GM23338 (cell line): ENCODE measurements around the gene TFEB. TPM values are rescaled to one million over a fixed set of nuclear protein-coding genes. Genes with fewer than 3 reads are reported as not detected.

Source experiments
- ATAC-seq: fragments of 200-7000 bp; cut with Tn5 transposase; 3 replicates; pipeline ENCODE4 v1.9.1; 2020
- DNase-seq: peaks from one replicate; pipeline ENCODE4 v3.0.0-alpha.2; 2015; ENCODE audit warnings: low spot score
- H2AFZ ChIP-seq: fragments of 200-600 bp; sonication (generic); 2 replicates; pipeline ENCODE4 v1.8.0; 2016; ENCODE audit warnings: antibody characterized with exemption, mild to moderate bottlenecking, moderate library complexity
- H3F3A ChIP-seq: fragments of 200-600 bp; sonication (generic); replicated peaks from 2 replicates; pipeline ENCODE4 v1.8.0; 2017; ENCODE audit warnings: antibody characterized with exemption, mixed run types, low read depth
- H3K27ac ChIP-seq: fragments of 200-600 bp; sonication (generic); 2 replicates; pipeline ENCODE4 v1.6.1; 2016; ENCODE audit warnings: low read depth
- H3K27me3 ChIP-seq: fragments of 200-600 bp; sonication (generic); 2 replicates; pipeline ENCODE4 v1.8.0; 2016; ENCODE audit warnings: mild to moderate bottlenecking, mixed run types, moderate library complexity; ENCODE audit not compliant: insufficient read depth
- H3K36me3 ChIP-seq: fragments of 200-600 bp; sonication (generic); 2 replicates; pipeline ENCODE4 v1.8.0; 2016; ENCODE audit warnings: mild to moderate bottlenecking; ENCODE audit not compliant: insufficient read depth
- H3K4me1 ChIP-seq: fragments of 200-600 bp; sonication (generic); 2 replicates; pipeline ENCODE4 v1.8.0; 2016; ENCODE audit warnings: mild to moderate bottlenecking, moderate library complexity; ENCODE audit not compliant: insufficient read depth
- H3K4me2 ChIP-seq: fragments of 200-600 bp; sonication (generic); 2 replicates; pipeline ENCODE4 v1.7.1; 2017; ENCODE audit warnings: mixed run types
- H3K4me3 ChIP-seq: fragments of 200-600 bp; sonication (generic); 2 replicates; pipeline ENCODE4 v1.6.1; 2016; ENCODE audit warnings: mixed run types
- H3K79me2 ChIP-seq: fragments of 200-600 bp; sonication (generic); replicated peaks from 2 replicates; pipeline ENCODE4 v1.8.0; 2017; ENCODE audit warnings: mild to moderate bottlenecking; ENCODE audit not compliant: insufficient read depth
- H3K9me2 ChIP-seq: fragments of 200-600 bp; sonication (generic); 2 replicates; pipeline ENCODE4 v1.8.0; 2017; ENCODE audit not compliant: insufficient read depth
- H4K20me1 ChIP-seq: fragments of 200-600 bp; sonication (generic); replicated peaks from 2 replicates; pipeline ENCODE4 v1.8.0; 2017; ENCODE audit warnings: mild to moderate bottlenecking; ENCODE audit not compliant: insufficient read depth
- H3K27ac Mint-ChIP-seq: 2 replicates; pipeline ENCODE4 v1.8.0; 2020; ENCODE audit warnings: inconsistent platforms, mild to moderate bottlenecking, moderate library complexity, mixed read lengths
- H3K27me3 Mint-ChIP-seq: 3 replicates; pipeline ENCODE4 v1.8.0; 2022; ENCODE audit warnings: low read depth, mild to moderate bottlenecking, moderate library complexity, mixed read lengths, inconsistent platforms; ENCODE audit not compliant: insufficient read depth, poor library complexity
- H3K36me3 Mint-ChIP-seq: 3 replicates; pipeline ENCODE4 v1.8.0; 2021; ENCODE audit warnings: low read depth, mild to moderate bottlenecking, inconsistent platforms, moderate library complexity, mixed read lengths
- H3K4me1 Mint-ChIP-seq: 3 replicates; pipeline ENCODE4 v1.8.0; 2020; ENCODE audit warnings: mild to moderate bottlenecking, inconsistent platforms, mixed read lengths
- H3K4me3 Mint-ChIP-seq: 3 replicates; pipeline ENCODE4 v1.8.0; 2021; ENCODE audit warnings: moderate library complexity, mild to moderate bottlenecking, inconsistent platforms, mixed read lengths
- H3K9me3 Mint-ChIP-seq: 3 replicates; pipeline ENCODE4 v1.8.0; 2020; ENCODE audit warnings: moderate library complexity, mild to moderate bottlenecking, inconsistent platforms, mixed read lengths
- CREB1 ChIP-seq: fragments of 250-450 bp; sonication (Bioruptor Pico); IDR thresholded peaks from 2 replicates; pipeline ENCODE4 v1.5.0; 2020; ENCODE audit warnings: low read depth, mild to moderate bottlenecking, moderate library complexity
- EZH2 ChIP-seq: fragments of 200-600 bp; sonication (generic); IDR thresholded peaks from one replicate; pipeline ENCODE4 v1.8.0; 2017; ENCODE audit warnings: antibody characterized with exemption, mild to moderate bottlenecking, low read depth; ENCODE audit not compliant: unreplicated experiment
- EZH2phosphoT487 ChIP-seq: fragments of 200-600 bp; sonication (generic); IDR thresholded peaks from one replicate; pipeline ENCODE4 v1.8.1; 2018; ENCODE audit warnings: antibody characterized with exemption; ENCODE audit not compliant: unreplicated experiment
- JUNB ChIP-seq: IDR thresholded peaks from one replicate; pipeline ENCODE4 v1.6.1; 2016; ENCODE audit warnings: antibody characterized with exemption; ENCODE audit not compliant: unreplicated experiment
- ZNF114 ChIP-seq: fragments of 250-450 bp; sonication (Bioruptor Pico); IDR thresholded peaks from 2 replicates; pipeline ENCODE4 v1.5.0; 2020; ENCODE audit warnings: mild to moderate bottlenecking, moderate library complexity
- ZNF331 ChIP-seq: fragments of 250-450 bp; sonication (Bioruptor Pico); IDR thresholded peaks from 2 replicates; pipeline ENCODE4 v1.5.0; 2020; ENCODE audit warnings: low read depth, mild to moderate bottlenecking, moderate library complexity
- polyA plus RNA-seq: library from polyadenylated mRNA; unstranded; fragments of >200 nt; fragmentation: Nextera tagmentation; extraction: Ambion mirVana; gene quantifications from 2 replicates; pipeline ENCODE4 v1.2.1, GENCODE V29; 2016
- total RNA-seq: library from RNA; depleted of rRNA; stranded (reverse); fragments of >200 nt; shearing (Covaris generic); gene quantifications from 2 replicates; pipeline ENCODE4 v1.2.3, GENCODE V29; 2014
- TF ChIP-seq, protein P1 (sequence below): fragments of 250-450 bp; sonication (Bioruptor Pico); IDR thresholded peaks from 2 replicates; pipeline ENCODE4 v1.5.0; 2020; ENCODE audit warnings: mild to moderate bottlenecking, moderate library complexity
- TF ChIP-seq, protein P2 (sequence below): IDR thresholded peaks from one replicate; pipeline ENCODE4 v1.6.1; 2018; ENCODE audit warnings: antibody characterized with exemption; ENCODE audit not compliant: unreplicated experiment

TFEB gene
- total and polyA plus RNA-seq, 2 experiments from 2014 or later: 1.3 to 4.3 TPM

DNA sequence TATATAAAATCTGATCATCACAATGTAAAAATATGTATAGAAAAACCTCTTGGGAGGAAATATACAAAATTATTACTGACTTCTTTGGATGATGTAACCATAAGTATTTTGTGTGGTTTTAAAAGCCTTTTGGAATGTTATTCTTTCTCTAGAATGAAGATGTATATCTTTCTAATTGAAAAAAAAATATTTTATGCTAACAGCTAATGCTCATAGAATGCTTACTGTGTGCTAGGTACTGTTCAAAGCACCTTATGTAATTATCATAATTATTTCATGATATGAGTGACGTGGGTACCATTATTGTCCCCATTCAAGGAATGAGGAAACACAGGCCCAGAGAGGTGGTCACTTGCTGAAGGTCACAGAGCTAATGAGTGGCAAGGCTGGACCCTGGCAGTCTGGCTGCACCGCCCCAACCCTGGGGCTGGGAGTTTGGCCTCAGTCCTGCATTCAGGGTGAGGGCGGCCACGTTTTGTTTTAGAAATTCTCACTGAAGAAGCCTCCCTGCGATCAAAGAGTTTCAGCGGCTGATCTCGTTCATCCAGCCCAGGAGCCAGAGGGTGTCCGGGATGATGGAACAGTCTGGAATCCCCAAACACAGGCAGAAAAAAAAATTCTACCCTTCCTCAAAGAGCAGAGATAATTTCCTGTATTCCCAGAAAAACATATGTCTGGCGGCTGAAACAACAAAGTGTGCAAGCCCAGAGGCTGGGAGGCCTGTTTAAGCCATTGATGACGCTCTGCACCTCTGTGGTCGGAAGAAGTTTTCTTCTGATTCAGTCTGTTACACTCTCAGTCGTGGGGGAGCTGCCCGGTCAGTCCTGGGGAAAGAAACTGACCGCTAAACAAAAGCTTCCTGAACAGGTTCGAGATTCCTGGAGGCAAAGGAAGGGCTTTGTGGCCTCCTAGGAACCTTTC lies 37.3 kb downstream of the TFEB start:
- H3K9me2 ChIP-seq: no peaks in the 10 kb centered on the region
- no peaks in the 10 kb centered on the region for H3K4me1 ChIP-seq
- H3K36me3 ChIP-seq: no peaks in the 10 kb centered on the region
- Mint-ChIP-seq H3K4me3 (no peak overlapping the region), H3K27me3 (no peaks in the 10 kb centered on the region), H3K9me3 (no peaks in the 10 kb centered on the region), H3K27ac (no peak overlapping the region), H3K4me1 (peaks cover 11% of the 10 kb centered on the region), H3K36me3 (no peaks in the 10 kb centered on the region)
- H3K27me3 ChIP-seq: no peaks in the 10 kb centered on the region
- H3K4me2 ChIP-seq: no peak overlapping the region
- TF ChIP-seq EZH2 (no peak), JUNB (no peak), EZH2phosphoT487 (no peak), CREB1 (CRISPR knock-in tag) (no peak), ZNF114 (no peak), ZNF331 (no peak)
- TF ChIP-seq, protein P1, sequence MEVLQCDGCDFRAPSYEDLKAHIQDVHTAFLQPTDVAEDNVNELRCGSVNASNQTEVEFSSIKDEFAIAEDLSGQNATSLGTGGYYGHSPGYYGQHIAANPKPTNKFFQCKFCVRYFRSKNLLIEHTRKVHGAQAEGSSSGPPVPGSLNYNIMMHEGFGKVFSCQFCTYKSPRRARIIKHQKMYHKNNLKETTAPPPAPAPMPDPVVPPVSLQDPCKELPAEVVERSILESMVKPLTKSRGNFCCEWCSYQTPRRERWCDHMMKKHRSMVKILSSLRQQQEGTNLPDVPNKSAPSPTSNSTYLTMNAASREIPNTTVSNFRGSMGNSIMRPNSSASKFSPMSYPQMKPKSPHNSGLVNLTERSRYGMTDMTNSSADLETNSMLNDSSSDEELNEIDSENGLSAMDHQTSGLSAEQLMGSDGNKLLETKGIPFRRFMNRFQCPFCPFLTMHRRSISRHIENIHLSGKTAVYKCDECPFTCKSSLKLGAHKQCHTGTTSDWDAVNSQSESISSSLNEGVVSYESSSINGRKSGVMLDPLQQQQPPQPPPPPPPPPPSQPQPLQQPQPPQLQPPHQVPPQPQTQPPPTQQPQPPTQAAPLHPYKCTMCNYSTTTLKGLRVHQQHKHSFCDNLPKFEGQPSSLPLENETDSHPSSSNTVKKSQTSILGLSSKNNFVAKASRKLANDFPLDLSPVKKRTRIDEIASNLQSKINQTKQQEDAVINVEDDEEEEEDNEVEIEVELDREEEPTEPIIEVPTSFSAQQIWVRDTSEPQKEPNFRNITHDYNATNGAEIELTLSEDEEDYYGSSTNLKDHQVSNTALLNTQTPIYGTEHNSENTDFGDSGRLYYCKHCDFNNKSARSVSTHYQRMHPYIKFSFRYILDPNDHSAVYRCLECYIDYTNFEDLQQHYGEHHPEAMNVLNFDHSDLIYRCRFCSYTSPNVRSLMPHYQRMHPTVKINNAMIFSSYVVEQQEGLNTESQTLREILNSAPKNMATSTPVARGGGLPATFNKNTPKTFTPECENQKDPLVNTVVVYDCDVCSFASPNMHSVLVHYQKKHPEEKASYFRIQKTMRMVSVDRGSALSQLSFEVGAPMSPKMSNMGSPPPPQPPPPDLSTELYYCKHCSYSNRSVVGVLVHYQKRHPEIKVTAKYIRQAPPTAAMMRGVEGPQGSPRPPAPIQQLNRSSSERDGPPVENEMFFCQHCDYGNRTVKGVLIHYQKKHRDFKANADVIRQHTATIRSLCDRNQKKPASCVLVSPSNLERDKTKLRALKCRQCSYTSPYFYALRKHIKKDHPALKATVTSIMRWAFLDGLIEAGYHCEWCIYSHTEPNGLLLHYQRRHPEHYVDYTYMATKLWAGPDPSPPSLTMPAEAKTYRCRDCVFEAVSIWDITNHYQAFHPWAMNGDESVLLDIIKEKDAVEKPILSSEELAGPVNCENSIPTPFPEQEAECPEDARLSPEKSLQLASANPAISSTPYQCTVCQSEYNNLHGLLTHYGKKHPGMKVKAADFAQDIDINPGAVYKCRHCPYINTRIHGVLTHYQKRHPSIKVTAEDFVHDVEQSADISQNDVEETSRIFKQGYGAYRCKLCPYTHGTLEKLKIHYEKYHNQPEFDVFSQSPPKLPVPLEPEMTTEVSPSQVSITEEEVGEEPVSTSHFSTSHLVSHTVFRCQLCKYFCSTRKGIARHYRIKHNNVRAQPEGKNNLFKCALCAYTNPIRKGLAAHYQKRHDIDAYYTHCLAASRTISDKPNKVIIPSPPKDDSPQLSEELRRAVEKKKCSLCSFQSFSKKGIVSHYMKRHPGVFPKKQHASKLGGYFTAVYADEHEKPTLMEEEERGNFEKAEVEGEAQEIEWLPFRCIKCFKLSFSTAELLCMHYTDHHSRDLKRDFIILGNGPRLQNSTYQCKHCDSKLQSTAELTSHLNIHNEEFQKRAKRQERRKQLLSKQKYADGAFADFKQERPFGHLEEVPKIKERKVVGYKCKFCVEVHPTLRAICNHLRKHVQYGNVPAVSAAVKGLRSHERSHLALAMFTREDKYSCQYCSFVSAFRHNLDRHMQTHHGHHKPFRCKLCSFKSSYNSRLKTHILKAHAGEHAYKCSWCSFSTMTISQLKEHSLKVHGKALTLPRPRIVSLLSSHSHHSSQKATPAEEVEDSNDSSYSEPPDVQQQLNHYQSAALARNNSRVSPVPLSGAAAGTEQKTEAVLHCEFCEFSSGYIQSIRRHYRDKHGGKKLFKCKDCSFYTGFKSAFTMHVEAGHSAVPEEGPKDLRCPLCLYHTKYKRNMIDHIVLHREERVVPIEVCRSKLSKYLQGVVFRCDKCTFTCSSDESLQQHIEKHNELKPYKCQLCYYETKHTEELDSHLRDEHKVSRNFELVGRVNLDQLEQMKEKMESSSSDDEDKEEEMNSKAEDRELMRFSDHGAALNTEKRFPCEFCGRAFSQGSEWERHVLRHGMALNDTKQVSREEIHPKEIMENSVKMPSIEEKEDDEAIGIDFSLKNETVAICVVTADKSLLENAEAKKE: no peak
- TF ChIP-seq, protein P2, sequence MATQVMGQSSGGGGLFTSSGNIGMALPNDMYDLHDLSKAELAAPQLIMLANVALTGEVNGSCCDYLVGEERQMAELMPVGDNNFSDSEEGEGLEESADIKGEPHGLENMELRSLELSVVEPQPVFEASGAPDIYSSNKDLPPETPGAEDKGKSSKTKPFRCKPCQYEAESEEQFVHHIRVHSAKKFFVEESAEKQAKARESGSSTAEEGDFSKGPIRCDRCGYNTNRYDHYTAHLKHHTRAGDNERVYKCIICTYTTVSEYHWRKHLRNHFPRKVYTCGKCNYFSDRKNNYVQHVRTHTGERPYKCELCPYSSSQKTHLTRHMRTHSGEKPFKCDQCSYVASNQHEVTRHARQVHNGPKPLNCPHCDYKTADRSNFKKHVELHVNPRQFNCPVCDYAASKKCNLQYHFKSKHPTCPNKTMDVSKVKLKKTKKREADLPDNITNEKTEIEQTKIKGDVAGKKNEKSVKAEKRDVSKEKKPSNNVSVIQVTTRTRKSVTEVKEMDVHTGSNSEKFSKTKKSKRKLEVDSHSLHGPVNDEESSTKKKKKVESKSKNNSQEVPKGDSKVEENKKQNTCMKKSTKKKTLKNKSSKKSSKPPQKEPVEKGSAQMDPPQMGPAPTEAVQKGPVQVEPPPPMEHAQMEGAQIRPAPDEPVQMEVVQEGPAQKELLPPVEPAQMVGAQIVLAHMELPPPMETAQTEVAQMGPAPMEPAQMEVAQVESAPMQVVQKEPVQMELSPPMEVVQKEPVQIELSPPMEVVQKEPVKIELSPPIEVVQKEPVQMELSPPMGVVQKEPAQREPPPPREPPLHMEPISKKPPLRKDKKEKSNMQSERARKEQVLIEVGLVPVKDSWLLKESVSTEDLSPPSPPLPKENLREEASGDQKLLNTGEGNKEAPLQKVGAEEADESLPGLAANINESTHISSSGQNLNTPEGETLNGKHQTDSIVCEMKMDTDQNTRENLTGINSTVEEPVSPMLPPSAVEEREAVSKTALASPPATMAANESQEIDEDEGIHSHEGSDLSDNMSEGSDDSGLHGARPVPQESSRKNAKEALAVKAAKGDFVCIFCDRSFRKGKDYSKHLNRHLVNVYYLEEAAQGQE: no peak
- no peak overlapping the region for H3K27ac ChIP-seq
- no peaks in the 10 kb centered on the region for H4K20me1 ChIP-seq
- DNase-seq (no peak), ATAC-seq (no peak)
- H3K4me3 ChIP-seq: no peak overlapping the region
- no peak overlapping the region for H2AFZ ChIP-seq
- 0 out of 2 replicates have a peak, but pooled peaks cover 3% of the 10 kb centered on the region for H3F3A ChIP-seq
- no peaks in the 10 kb centered on the region for H3K79me2 ChIP-seq
